OCI-LY3 (cell line): ENCODE data around the gene SLC25A23.

Experiments
- CTCF ChIP-seq: fragments of 200-600, 300-600 bp; sonication (generic); IDR thresholded peaks from 2 replicates; pipeline ENCODE4 v1.5.1; 2014; ENCODE audit warnings: antibody characterized with exemption, low read length, low read depth
- EZH2phosphoT487 ChIP-seq: fragments of 200-600 bp; shearing (Covaris generic); IDR thresholded peaks from 2 replicates; pipeline ENCODE4 v1.6.1; 2018; ENCODE audit warnings: antibody characterized with exemption, mixed run types, low read depth

GRCh38 chr19:6414793-6415590, 44.6 kb downstream of the SLC25A23 start:
- TF ChIP-seq CTCF (no peak), EZH2phosphoT487 (no peak)
